ENCODE data around the gene BCO1.

The BCO1 gene

GRCh38 chr16:81335669-81336068 lies 97.2 kb downstream of the BCO1 start:
- Histone ChIP-seq H3K9me3 (replicated peaks in 1 of 11) (peaks cover under 1 to 19% (median 9%) of the 10 kb centered on the region in 11 experiments; a peak in 17 of 22 replicates), H4K20me1 (peaks cover 0 to 51% (median 6%) of the 10 kb centered on the region in 11 experiments; a peak in 12 of 22 replicates), H3K4me2 (no peak overlapping the region)

GRCh38 chr16:81337097-81337496 lies 98.6 kb downstream of the BCO1 start:
- no peak overlapping the region for H3K27ac ChIP-seq
- H3K4me1 ChIP-seq, result no peaks in the 10 kb centered on the region
- peaks cover 0 to 33% (median 14%) of the 10 kb centered on the region in 11 experiments; a peak in 15 of 22 replicates for H3K36me3 ChIP-seq
- peaks cover 11 to 23% (median 19%) of the 10 kb centered on the region in 11 experiments; a peak in 19 of 22 replicates for H3K9me3 ChIP-seq (replicated peaks in 1 of 11)
- no peaks in the 10 kb centered on the region for H3K27me3 ChIP-seq
- H3K4me2 ChIP-seq, result no peak overlapping the region
- peaks cover 0 to 38% (median 6%) of the 10 kb centered on the region in 11 experiments; a peak in 9 of 22 replicates for H4K20me1 ChIP-seq
- no peak for TF ChIP-seq Cebpa-rat (IDR thresholded peaks at IDR 0.05)
- H3K4me3 ChIP-seq, result no peak overlapping the region
- no peak overlapping the region for H3K9ac ChIP-seq

More at GRCh38 chr16:81335669-81336068, 97.2 kb downstream of the BCO1 start:
- H3K4me1 ChIP-seq, result no peaks in the 10 kb centered on the region
- H3K36me3 ChIP-seq, result peaks cover 0 to 35% (median 18%) of the 10 kb centered on the region in 11 experiments; a peak in 16 of 22 replicates
- H3K4me3 ChIP-seq, result no peak overlapping the region
- no peak for TF ChIP-seq Cebpa-rat (IDR thresholded peaks at IDR 0.05)
- H3K27ac ChIP-seq, result no peak overlapping the region
- H3K9ac ChIP-seq, result no peak overlapping the region
- H3K27me3 ChIP-seq, result no peaks in the 10 kb centered on the region
